Right atrium auricular region (tissue), 2 donors: ENCODE data around the gene ARMC9. TPM values are rescaled to one million over a fixed set of nuclear protein-coding genes. Genes with fewer than 3 reads are reported as not detected.

Source experiments
- DNase-seq: peaks from one replicate; pipeline ENCODE4 v3.0.0-alpha.2; 2019; ENCODE audit warnings: low spot score
- H3K27ac ChIP-seq, 2 donors: fragments of 200-600 bp; sonication (generic); 1 replicate in 1 of 2; 2 replicates in 1 of 2; pipeline ENCODE4 v1.5.1; 2016 to 2019
- H3K27me3 ChIP-seq, 2 donors: fragments of 200-600 bp; sonication (generic); one replicate each; pipeline versions ENCODE4 v1.5.1 to v1.6.0; 2017 to 2019
- H3K36me3 ChIP-seq: fragments of 200-600 bp; sonication (generic); one replicate; pipeline ENCODE4 v1.5.1; 2016
- H3K4me1 ChIP-seq, 2 donors: fragments of 200-600 bp; sonication (generic); one replicate each; pipeline versions ENCODE4 v1.5.1 to v1.6.0; 2017 to 2019
- H3K4me3 ChIP-seq, 2 donors: fragments of 200-600 bp; sonication (generic); 1 replicate in 1 of 2; 2 replicates in 1 of 2; pipeline ENCODE4 v1.5.1; 2017 to 2019; ENCODE audit warnings: mild to moderate bottlenecking in 1 of 2, moderate library complexity in 1 of 2
- H3K9me3 ChIP-seq, 2 donors: fragments of 200-600 bp; sonication (generic); one replicate each; pipeline ENCODE4 v1.5.1; 2019
- CTCF ChIP-seq, 2 donors: fragments of 200-600 bp; sonication (generic); IDR thresholded peaks; one replicate each; pipeline ENCODE4 v1.5.1; 2019; ENCODE audit warnings: antibody characterized with exemption in 2 of 2
- total RNA-seq, 2 donors: library from RNA; depleted of rRNA; stranded (reverse); fragments of >200 nt; gene quantifications; one replicate each; pipeline ENCODE4 v1.1.0, GENCODE V29; 2016

Gene ARMC9
- total RNA-seq, 2 donors from 2014 or later, result 2.0 to 2.9 TPM

DNA sequence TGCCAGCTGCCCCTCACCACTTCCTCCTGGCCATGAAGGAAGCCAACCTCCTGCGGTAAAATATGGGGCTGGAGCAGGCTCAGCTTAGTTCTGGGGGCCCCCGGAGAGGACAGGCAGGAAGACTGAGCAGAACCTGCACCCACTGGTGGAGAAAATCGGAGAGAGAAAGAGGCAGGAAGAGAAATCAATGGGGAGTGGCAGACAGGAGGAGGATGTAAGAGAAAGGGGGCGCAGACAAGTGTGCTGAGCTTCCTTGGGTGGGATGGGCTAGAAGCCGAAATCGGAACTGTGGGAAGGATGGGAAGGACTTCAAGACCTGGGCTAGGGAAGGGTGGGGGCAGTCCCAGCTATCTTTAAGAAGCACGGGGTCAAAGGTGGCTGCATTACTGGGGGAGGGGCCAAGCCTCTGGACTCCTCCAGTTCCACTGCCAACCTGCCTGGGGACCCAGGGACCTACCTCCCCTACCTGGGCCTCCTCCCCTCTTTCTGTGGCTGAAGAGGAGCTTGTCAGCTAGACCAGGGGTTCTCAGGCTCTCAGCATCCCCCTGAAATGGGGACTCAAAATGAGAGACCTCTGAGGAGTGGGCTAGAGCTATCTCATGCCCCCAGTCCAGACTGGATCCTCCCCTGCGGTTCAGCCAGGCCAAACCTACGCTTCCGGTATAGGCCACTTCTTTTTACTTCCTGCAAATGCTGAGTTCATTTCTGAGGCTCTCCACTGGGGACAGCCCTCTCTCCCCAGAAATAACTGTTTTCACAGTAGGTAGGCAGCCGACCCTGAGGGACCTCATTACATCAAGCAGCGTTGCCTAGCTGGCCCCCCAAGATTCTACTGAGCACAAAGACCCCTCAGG lies 163.5 kb downstream of the ARMC9 start:
- DNase-seq, result no peak
- no peak overlapping the region for H3K4me3 ChIP-seq
- H3K9me3 ChIP-seq, result no peaks in the 10 kb centered on the region
- H3K36me3 ChIP-seq, result no peaks in the 10 kb centered on the region
- TF ChIP-seq CTCF (IDR thresholded peaks at IDR 0.05), result no peak
- H3K27me3 ChIP-seq, result no peaks in the 10 kb centered on the region
- peak overlapping the region in 1 of 2 donors; percentile 14 for H3K27ac ChIP-seq
- peaks cover 0 to 8% of the 10 kb centered on the region in 2 donors for H3K4me1 ChIP-seq

DNA sequence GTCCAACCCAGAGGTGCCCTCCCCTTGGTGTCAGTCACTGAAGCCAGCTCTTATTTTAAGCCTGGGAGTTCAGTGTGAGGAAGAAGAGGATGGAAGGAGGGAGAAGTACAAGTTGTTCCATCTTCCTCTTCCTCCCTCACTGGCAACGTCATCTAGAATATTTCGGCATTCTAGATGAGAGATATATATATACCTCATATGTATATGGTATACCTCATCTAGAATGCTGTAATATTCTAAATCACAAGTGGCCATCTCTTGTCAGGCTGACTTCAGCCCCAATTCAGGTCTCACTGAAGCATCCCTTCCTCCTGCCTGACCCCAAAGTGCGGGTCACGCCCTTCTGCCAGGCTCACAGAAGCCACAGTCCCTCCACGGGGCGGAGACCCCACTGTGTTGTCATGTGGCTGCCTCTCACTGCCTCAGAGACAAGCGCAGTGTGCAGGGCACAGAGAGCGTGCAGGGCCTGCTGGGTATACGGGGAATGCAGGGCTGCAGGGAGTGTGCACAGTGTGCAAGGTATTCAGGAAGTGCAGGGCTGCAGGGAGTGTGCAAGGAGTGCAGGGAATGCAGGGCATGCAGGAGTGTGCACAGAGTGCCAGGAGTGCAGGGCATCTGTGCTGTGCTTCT lies 164.2 kb downstream of the ARMC9 start:
- no peak for DNase-seq
- Histone ChIP-seq H3K27ac (peak overlapping the region in 1 of 2 donors; percentile 14), H3K36me3 (no peaks in the 10 kb centered on the region), H3K4me3 (no peak overlapping the region), H3K27me3 (no peaks in the 10 kb centered on the region), H3K9me3 (no peaks in the 10 kb centered on the region), H3K4me1 (peaks cover 0 to 8% of the 10 kb centered on the region in 2 donors)
- TF ChIP-seq CTCF (IDR thresholded peaks at IDR 0.05), result no peak

DNA sequence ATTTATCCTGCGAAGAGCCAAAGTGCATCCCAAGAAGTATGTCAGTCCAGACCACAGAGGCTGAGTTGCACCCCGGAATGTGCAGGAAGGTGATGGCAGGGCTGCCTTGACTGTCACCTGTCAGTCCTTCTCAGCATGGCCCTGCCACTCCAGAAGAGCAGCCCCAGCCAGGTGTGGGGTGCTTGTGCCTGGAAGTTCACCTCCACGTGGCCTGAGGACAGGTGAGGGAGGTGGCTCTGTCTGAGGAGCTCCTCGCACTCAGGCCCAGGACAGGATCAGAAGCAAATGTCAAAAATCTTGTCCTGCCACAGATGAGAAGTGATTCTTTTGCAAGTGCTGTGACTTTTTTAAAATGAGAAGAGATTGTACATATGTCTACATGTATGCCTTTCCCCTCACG lies 165.6 kb downstream of the ARMC9 start:
- no peak overlapping the region for H3K27ac ChIP-seq
- no peaks in the 10 kb centered on the region for H3K27me3 ChIP-seq
- no peaks in the 10 kb centered on the region for H3K36me3 ChIP-seq
- no peak for DNase-seq
- no peak overlapping the region for H3K4me3 ChIP-seq
- TF ChIP-seq CTCF (IDR thresholded peaks at IDR 0.05), result no peak
- H3K9me3 ChIP-seq, result no peaks in the 10 kb centered on the region
- peaks cover 0 to 8% of the 10 kb centered on the region in 2 donors for H3K4me1 ChIP-seq

DNA sequence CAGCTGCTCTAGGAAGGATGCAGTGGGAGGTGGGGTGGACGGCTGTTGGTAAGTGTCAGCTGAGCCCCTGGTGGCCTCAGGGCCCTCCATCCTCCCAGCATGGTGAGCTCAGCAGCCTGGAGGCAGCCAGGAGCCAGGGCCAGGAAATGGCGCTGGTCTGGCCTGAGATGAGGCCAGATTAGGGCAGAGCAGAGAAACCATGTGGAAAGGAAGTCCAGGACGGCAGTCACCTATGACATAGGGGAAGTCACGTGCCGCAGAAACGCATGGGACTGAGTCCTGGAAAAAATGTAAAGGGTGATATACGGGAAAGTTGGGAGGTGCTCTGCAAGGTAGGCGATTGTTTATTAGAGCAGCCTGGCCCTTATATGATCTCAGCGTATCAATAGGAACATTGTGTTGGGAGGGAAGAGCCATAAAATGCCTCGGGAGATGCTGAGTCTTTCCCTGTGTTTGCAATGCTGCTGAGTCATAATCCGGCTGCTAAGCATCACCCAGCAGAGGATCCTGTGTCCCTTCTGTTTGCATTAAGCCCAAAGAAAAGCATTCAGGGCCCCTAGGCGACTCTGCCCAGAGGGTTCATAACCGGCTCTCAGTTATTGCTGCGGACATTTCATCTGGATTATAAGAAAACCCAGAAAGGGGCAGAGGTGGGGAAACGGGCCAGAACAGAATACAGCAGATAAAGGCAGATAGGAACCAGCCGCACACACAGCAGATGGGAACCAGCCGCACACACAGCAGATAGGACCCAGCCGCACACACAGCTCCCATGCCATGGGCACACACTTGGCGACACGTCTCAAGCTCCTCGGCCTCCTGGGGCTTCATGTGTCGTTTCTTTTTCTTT lies 166.8 kb downstream of the ARMC9 start:
- Histone ChIP-seq H3K4me3 (no peak overlapping the region), H3K36me3 (no peaks in the 10 kb centered on the region), H3K27me3 (no peaks in the 10 kb centered on the region), H3K9me3 (no peaks in the 10 kb centered on the region), H3K27ac (no peak overlapping the region), H3K4me1 (peaks cover 0 to 13% of the 10 kb centered on the region in 2 donors)
- no peak for DNase-seq
- no peak for TF ChIP-seq CTCF (IDR thresholded peaks at IDR 0.05)

GRCh38 chr2:231367178-231367577 lies 168.7 kb downstream of the ARMC9 start:
- H3K36me3 ChIP-seq, result no peaks in the 10 kb centered on the region

More at GRCh38 chr2:231367178-231367577, 168.7 kb downstream of the ARMC9 start:
- Histone ChIP-seq H3K27ac (no peak overlapping the region), H3K4me1 (peaks cover 0 to 21% of the 10 kb centered on the region in 2 donors), H3K4me3 (no peak overlapping the region), H3K27me3 (no peaks in the 10 kb centered on the region), H3K9me3 (no peaks in the 10 kb centered on the region)
- no peak for TF ChIP-seq CTCF (IDR thresholded peaks at IDR 0.05)
- DNase-seq, result no peak
